Esophagus squamous epithelium (tissue), 4 donors: Measurements from ENCODE around the gene SLCO1A2.

Experiments
- POLR2A ChIP-seq, 4 donors: fragments of 450-650 bp; IDR thresholded peaks; one replicate each; pipeline ENCODE4 v1.6.1; 2017; ENCODE audit warnings: antibody characterized with exemption in 4 of 4, mild to moderate bottlenecking in 4 of 4, moderate library complexity in 3 of 4
- TF ChIP-seq, protein P1 (sequence below), 6 experiments: fragments of 450-650 bp in 4 of 6; fragments of 200-600 bp in 2 of 6; sonication (generic) in 2 of 6; IDR thresholded peaks; one replicate each; pipeline ENCODE4 v1.5.1; 2016 to 2019; ENCODE audit warnings: antibody characterized with exemption in 6 of 6, mild to moderate bottlenecking in 4 of 6, moderate library complexity in 4 of 6

- TF ChIP-seq, protein P1, sequence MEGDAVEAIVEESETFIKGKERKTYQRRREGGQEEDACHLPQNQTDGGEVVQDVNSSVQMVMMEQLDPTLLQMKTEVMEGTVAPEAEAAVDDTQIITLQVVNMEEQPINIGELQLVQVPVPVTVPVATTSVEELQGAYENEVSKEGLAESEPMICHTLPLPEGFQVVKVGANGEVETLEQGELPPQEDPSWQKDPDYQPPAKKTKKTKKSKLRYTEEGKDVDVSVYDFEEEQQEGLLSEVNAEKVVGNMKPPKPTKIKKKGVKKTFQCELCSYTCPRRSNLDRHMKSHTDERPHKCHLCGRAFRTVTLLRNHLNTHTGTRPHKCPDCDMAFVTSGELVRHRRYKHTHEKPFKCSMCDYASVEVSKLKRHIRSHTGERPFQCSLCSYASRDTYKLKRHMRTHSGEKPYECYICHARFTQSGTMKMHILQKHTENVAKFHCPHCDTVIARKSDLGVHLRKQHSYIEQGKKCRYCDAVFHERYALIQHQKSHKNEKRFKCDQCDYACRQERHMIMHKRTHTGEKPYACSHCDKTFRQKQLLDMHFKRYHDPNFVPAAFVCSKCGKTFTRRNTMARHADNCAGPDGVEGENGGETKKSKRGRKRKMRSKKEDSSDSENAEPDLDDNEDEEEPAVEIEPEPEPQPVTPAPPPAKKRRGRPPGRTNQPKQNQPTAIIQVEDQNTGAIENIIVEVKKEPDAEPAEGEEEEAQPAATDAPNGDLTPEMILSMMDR (IDR thresholded peaks at IDR 0.05): no peak
- no peak for TF ChIP-seq POLR2A (IDR thresholded peaks at IDR 0.05)
Measured at GRCh38 chr12:21372602-21373001, 37.9 kb upstream of the SLCO1A2 start, which contains the start of gene IAPP.
